GM23338 (cell line): Measurements from ENCODE around the gene DDI2. TPM values are rescaled to one million over a fixed set of nuclear protein-coding genes. Genes with fewer than 3 reads are reported as not detected.

Experiments used
- ATAC-seq: fragments of 200-7000 bp; cut with Tn5 transposase; 3 replicates; pipeline ENCODE4 v1.9.1; 2020
- DNase-seq: peaks from one replicate; pipeline ENCODE4 v3.0.0-alpha.2; 2015; ENCODE audit warnings: low spot score
- H2AFZ ChIP-seq: fragments of 200-600 bp; sonication (generic); 2 replicates; pipeline ENCODE4 v1.8.0; 2016; ENCODE audit warnings: antibody characterized with exemption, mild to moderate bottlenecking, moderate library complexity
- H3F3A ChIP-seq: fragments of 200-600 bp; sonication (generic); replicated peaks from 2 replicates; pipeline ENCODE4 v1.8.0; 2017; ENCODE audit warnings: antibody characterized with exemption, mixed run types, low read depth
- H3K27ac ChIP-seq: fragments of 200-600 bp; sonication (generic); 2 replicates; pipeline ENCODE4 v1.6.1; 2016; ENCODE audit warnings: low read depth
- H3K27me3 ChIP-seq: fragments of 200-600 bp; sonication (generic); 2 replicates; pipeline ENCODE4 v1.8.0; 2016; ENCODE audit warnings: mild to moderate bottlenecking, mixed run types, moderate library complexity; ENCODE audit not compliant: insufficient read depth
- H3K36me3 ChIP-seq: fragments of 200-600 bp; sonication (generic); 2 replicates; pipeline ENCODE4 v1.8.0; 2016; ENCODE audit warnings: mild to moderate bottlenecking; ENCODE audit not compliant: insufficient read depth
- H3K4me1 ChIP-seq: fragments of 200-600 bp; sonication (generic); 2 replicates; pipeline ENCODE4 v1.8.0; 2016; ENCODE audit warnings: mild to moderate bottlenecking, moderate library complexity; ENCODE audit not compliant: insufficient read depth
- H3K4me2 ChIP-seq: fragments of 200-600 bp; sonication (generic); 2 replicates; pipeline ENCODE4 v1.7.1; 2017; ENCODE audit warnings: mixed run types
- H3K4me3 ChIP-seq: fragments of 200-600 bp; sonication (generic); 2 replicates; pipeline ENCODE4 v1.6.1; 2016; ENCODE audit warnings: mixed run types
- H3K79me2 ChIP-seq: fragments of 200-600 bp; sonication (generic); replicated peaks from 2 replicates; pipeline ENCODE4 v1.8.0; 2017; ENCODE audit warnings: mild to moderate bottlenecking; ENCODE audit not compliant: insufficient read depth
- H3K9me2 ChIP-seq: fragments of 200-600 bp; sonication (generic); 2 replicates; pipeline ENCODE4 v1.8.0; 2017; ENCODE audit not compliant: insufficient read depth
- H4K20me1 ChIP-seq: fragments of 200-600 bp; sonication (generic); replicated peaks from 2 replicates; pipeline ENCODE4 v1.8.0; 2017; ENCODE audit warnings: mild to moderate bottlenecking; ENCODE audit not compliant: insufficient read depth
- H3K27ac Mint-ChIP-seq: 2 replicates; pipeline ENCODE4 v1.8.0; 2020; ENCODE audit warnings: inconsistent platforms, mild to moderate bottlenecking, moderate library complexity, mixed read lengths
- H3K27me3 Mint-ChIP-seq: 3 replicates; pipeline ENCODE4 v1.8.0; 2022; ENCODE audit warnings: low read depth, mild to moderate bottlenecking, moderate library complexity, mixed read lengths, inconsistent platforms; ENCODE audit not compliant: insufficient read depth, poor library complexity
- H3K36me3 Mint-ChIP-seq: 3 replicates; pipeline ENCODE4 v1.8.0; 2021; ENCODE audit warnings: low read depth, mild to moderate bottlenecking, inconsistent platforms, moderate library complexity, mixed read lengths
- H3K4me1 Mint-ChIP-seq: 3 replicates; pipeline ENCODE4 v1.8.0; 2020; ENCODE audit warnings: mild to moderate bottlenecking, inconsistent platforms, mixed read lengths
- H3K4me3 Mint-ChIP-seq: 3 replicates; pipeline ENCODE4 v1.8.0; 2021; ENCODE audit warnings: moderate library complexity, mild to moderate bottlenecking, inconsistent platforms, mixed read lengths
- H3K9me3 Mint-ChIP-seq: 3 replicates; pipeline ENCODE4 v1.8.0; 2020; ENCODE audit warnings: moderate library complexity, mild to moderate bottlenecking, inconsistent platforms, mixed read lengths
- CREB1 ChIP-seq: fragments of 250-450 bp; sonication (Bioruptor Pico); IDR thresholded peaks from 2 replicates; pipeline ENCODE4 v1.5.0; 2020; ENCODE audit warnings: low read depth, mild to moderate bottlenecking, moderate library complexity
- CTCF ChIP-seq, 2 experiments: fragments of 200-600 bp in 1 of 2; sonication (generic) in 1 of 2; conservative IDR thresholded peaks; 2 replicates each; pipeline versions ENCODE4 v1.5.1 to v1.6.1; 2016 to 2017; ENCODE audit warnings: antibody characterized with exemption in 2 of 2, low read depth in 2 of 2, mild to moderate bottlenecking in 2 of 2, moderate library complexity in 1 of 2
- ETS1 ChIP-seq: IDR thresholded peaks from 2 replicates; pipeline ENCODE4 v1.6.1; 2016; ENCODE audit warnings: antibody characterized with exemption
- EZH2 ChIP-seq: fragments of 200-600 bp; sonication (generic); IDR thresholded peaks from one replicate; pipeline ENCODE4 v1.8.0; 2017; ENCODE audit warnings: antibody characterized with exemption, mild to moderate bottlenecking, low read depth; ENCODE audit not compliant: unreplicated experiment
- EZH2phosphoT487 ChIP-seq: fragments of 200-600 bp; sonication (generic); IDR thresholded peaks from one replicate; pipeline ENCODE4 v1.8.1; 2018; ENCODE audit warnings: antibody characterized with exemption; ENCODE audit not compliant: unreplicated experiment
- NANOG ChIP-seq: IDR thresholded peaks from 2 replicates; pipeline ENCODE4 v1.6.1; 2016; ENCODE audit warnings: antibody characterized with exemption, borderline replicate concordance
- POLR2AphosphoS5 ChIP-seq: IDR thresholded peaks from 2 replicates; pipeline ENCODE4 v1.6.1; 2016; ENCODE audit warnings: antibody characterized with exemption, low read depth
- REST ChIP-seq: IDR thresholded peaks from one replicate; pipeline ENCODE4 v1.6.1; 2018; ENCODE audit warnings: antibody characterized with exemption; ENCODE audit not compliant: unreplicated experiment
- STAT1 ChIP-seq: IDR thresholded peaks from one replicate; pipeline ENCODE4 v1.6.1; 2016; ENCODE audit warnings: antibody characterized with exemption; ENCODE audit not compliant: unreplicated experiment
- ZNF331 ChIP-seq: fragments of 250-450 bp; sonication (Bioruptor Pico); IDR thresholded peaks from 2 replicates; pipeline ENCODE4 v1.5.0; 2020; ENCODE audit warnings: low read depth, mild to moderate bottlenecking, moderate library complexity
- polyA plus RNA-seq: library from polyadenylated mRNA; unstranded; fragments of >200 nt; fragmentation: Nextera tagmentation; extraction: Ambion mirVana; gene quantifications from 2 replicates; pipeline ENCODE4 v1.2.1, GENCODE V29; 2016
- total RNA-seq: library from RNA; depleted of rRNA; stranded (reverse); fragments of >200 nt; shearing (Covaris generic); gene quantifications from 2 replicates; pipeline ENCODE4 v1.2.3, GENCODE V29; 2014
- TF ChIP-seq, protein P1 (sequence below): fragments of 250-450 bp; sonication (Bioruptor Pico); IDR thresholded peaks from 2 replicates; pipeline ENCODE4 v1.5.0; 2020; ENCODE audit warnings: mild to moderate bottlenecking, moderate library complexity

The DDI2 gene
- total and polyA plus RNA-seq, 2 experiments from 2014 or later, result 8.0 to 43.3 TPM

DNA sequence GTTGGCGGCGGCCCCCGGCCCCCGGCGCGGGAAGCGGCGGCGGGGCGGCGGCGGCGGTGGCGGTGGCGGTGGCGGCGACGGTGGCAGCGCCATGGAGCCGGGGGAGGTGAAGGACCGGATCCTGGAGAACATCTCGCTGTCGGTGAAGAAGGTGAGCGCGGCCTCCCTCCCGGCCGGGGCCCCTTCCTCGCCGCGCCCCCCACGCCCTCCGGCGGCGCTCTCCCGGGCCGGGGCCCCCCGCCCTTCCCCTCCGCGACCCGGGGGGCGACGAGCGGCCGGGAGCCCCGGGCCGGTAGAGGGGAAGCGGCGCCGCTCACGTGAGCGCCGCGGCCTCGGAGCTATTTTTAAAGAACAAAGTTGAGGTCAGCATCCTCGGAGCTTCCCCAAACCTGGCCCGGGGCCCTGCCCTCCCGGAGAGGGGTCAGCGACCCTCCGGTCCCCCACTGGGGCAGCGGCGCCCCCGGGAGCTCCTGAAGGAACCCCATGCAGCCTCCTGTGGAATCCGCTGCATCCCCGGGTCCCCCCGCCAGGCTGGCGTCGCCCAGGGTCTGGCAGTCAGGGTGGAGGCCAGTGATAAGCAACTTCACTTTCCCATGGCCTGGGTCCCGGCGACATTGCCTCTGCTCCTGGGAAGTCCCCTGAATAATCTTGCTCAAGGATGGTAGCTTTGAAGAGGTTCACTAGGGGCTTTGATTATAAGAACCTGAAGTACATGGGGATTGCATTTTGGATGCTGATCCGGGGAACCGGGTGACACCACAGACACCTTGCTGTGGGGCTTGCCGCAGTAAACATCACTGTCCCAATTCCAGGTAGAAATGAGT, 67.4 kb downstream of the DDI2 start:
- TF ChIP-seq ZNF331 (CRISPR knock-in tag), result no peak
- TF ChIP-seq STAT1, result no peak
- no peak for TF ChIP-seq CREB1 (CRISPR knock-in tag)
- TF ChIP-seq ETS1, result no peak
- TF ChIP-seq POLR2AphosphoS5, result no peak
- no peak for TF ChIP-seq NANOG
- no peak for TF ChIP-seq REST
- TF ChIP-seq, protein P1, sequence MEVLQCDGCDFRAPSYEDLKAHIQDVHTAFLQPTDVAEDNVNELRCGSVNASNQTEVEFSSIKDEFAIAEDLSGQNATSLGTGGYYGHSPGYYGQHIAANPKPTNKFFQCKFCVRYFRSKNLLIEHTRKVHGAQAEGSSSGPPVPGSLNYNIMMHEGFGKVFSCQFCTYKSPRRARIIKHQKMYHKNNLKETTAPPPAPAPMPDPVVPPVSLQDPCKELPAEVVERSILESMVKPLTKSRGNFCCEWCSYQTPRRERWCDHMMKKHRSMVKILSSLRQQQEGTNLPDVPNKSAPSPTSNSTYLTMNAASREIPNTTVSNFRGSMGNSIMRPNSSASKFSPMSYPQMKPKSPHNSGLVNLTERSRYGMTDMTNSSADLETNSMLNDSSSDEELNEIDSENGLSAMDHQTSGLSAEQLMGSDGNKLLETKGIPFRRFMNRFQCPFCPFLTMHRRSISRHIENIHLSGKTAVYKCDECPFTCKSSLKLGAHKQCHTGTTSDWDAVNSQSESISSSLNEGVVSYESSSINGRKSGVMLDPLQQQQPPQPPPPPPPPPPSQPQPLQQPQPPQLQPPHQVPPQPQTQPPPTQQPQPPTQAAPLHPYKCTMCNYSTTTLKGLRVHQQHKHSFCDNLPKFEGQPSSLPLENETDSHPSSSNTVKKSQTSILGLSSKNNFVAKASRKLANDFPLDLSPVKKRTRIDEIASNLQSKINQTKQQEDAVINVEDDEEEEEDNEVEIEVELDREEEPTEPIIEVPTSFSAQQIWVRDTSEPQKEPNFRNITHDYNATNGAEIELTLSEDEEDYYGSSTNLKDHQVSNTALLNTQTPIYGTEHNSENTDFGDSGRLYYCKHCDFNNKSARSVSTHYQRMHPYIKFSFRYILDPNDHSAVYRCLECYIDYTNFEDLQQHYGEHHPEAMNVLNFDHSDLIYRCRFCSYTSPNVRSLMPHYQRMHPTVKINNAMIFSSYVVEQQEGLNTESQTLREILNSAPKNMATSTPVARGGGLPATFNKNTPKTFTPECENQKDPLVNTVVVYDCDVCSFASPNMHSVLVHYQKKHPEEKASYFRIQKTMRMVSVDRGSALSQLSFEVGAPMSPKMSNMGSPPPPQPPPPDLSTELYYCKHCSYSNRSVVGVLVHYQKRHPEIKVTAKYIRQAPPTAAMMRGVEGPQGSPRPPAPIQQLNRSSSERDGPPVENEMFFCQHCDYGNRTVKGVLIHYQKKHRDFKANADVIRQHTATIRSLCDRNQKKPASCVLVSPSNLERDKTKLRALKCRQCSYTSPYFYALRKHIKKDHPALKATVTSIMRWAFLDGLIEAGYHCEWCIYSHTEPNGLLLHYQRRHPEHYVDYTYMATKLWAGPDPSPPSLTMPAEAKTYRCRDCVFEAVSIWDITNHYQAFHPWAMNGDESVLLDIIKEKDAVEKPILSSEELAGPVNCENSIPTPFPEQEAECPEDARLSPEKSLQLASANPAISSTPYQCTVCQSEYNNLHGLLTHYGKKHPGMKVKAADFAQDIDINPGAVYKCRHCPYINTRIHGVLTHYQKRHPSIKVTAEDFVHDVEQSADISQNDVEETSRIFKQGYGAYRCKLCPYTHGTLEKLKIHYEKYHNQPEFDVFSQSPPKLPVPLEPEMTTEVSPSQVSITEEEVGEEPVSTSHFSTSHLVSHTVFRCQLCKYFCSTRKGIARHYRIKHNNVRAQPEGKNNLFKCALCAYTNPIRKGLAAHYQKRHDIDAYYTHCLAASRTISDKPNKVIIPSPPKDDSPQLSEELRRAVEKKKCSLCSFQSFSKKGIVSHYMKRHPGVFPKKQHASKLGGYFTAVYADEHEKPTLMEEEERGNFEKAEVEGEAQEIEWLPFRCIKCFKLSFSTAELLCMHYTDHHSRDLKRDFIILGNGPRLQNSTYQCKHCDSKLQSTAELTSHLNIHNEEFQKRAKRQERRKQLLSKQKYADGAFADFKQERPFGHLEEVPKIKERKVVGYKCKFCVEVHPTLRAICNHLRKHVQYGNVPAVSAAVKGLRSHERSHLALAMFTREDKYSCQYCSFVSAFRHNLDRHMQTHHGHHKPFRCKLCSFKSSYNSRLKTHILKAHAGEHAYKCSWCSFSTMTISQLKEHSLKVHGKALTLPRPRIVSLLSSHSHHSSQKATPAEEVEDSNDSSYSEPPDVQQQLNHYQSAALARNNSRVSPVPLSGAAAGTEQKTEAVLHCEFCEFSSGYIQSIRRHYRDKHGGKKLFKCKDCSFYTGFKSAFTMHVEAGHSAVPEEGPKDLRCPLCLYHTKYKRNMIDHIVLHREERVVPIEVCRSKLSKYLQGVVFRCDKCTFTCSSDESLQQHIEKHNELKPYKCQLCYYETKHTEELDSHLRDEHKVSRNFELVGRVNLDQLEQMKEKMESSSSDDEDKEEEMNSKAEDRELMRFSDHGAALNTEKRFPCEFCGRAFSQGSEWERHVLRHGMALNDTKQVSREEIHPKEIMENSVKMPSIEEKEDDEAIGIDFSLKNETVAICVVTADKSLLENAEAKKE (CRISPR knock-in tag), result no peak
- TF ChIP-seq EZH2, result no peak
- no peak for TF ChIP-seq EZH2phosphoT487
- no peak for TF ChIP-seq CTCF (conservative IDR thresholded peaks at IDR 0.05; ENCODE audit: low read depth in 2 of 2)
- Histone ChIP-seq H3K4me2 (peak overlapping the region; percentile 92), H2AFZ (peak overlapping the region; percentile 90), H3K9me2 (no peaks in the 10 kb centered on the region), H3K36me3 (no peaks in the 10 kb centered on the region), H3F3A (0 out of 2 replicates have a peak, but pooled peaks cover 7% of the 10 kb centered on the region), H3K27ac (no peak overlapping the region), H3K4me1 (peaks cover 10% of the 10 kb centered on the region), H4K20me1 (peaks cover 5% of the 10 kb centered on the region), H3K4me3 (peak overlapping the region; percentile 85), H3K79me2 (peaks cover 45% of the 10 kb centered on the region), H3K27me3 (no peaks in the 10 kb centered on the region)
- H3K36me3 Mint-ChIP-seq, result 0 out of 3 replicates have a peak, but pooled peaks cover 5% of the 10 kb centered on the region
- H3K9me3 Mint-ChIP-seq, result no peaks in the 10 kb centered on the region
- H3K4me3 Mint-ChIP-seq, result peak overlapping the region; percentile 87
- peak; percentile 71 for ATAC-seq
- DNase-seq, result peak; percentile 54
- H3K27ac Mint-ChIP-seq, result no peak overlapping the region
- peaks cover 20% of the 10 kb centered on the region for H3K4me1 Mint-ChIP-seq
- peaks cover 6% of the 10 kb centered on the region for H3K27me3 Mint-ChIP-seq
